Measurements from ENCODE around the gene NELL1. TPM values are rescaled to one million over a fixed set of nuclear protein-coding genes. Genes with fewer than 3 reads are reported as not detected.

The NELL1 gene
- total RNA-seq, 2 experiments from 2014 or later: not detected

DNA sequence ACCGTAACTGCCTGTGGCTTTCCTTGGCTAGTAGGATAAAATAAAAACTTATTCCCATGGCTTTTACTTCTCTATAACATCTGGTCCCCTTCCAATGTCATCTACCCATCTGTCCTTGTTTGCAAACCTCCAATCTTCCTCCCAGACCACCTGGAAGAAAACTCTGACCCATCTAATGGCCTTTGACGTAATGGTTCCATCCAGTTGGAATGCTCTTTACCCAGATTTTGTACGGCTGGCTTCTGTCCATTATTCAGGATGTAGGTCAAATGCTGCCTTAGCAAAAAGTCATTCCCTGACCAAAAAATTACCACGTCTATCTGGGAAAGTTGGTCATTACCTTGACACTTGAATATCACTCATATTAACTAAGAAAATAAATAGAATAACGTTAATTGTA lies 945.6 kb downstream of the NELL1 start:
- H3K4me3 ChIP-seq (ENCODE audit: low read length): no peak overlapping the region
- H3K27me3 ChIP-seq (ENCODE audit: control insufficient read depth in 1 of 2, insufficient read depth in 2 of 2, low read length in 2 of 2): no peaks in the 10 kb centered on the region
- ChIA-PET POLR2A (no interaction called here), CTCF (no interaction called here)
- no peaks in the 10 kb centered on the region for H3K36me3 ChIP-seq (ENCODE audit: insufficient read depth, low read length)
- no peaks in the 10 kb centered on the region for H3K27me3 Mint-ChIP-seq
- ATAC-seq (ENCODE audit: poor library complexity) (no peak), DNase-seq (no peak)
- H3K9me3 Mint-ChIP-seq: peaks cover 4% of the 10 kb centered on the region
- no peak overlapping the region for H3K27ac Mint-ChIP-seq
- intact Hi-C loops (cut with DNase I, micrococcal nuclease): no loop called here
- H3K27ac ChIP-seq (ENCODE audit: low read depth in 1 of 2, low read length in 2 of 2): no peak overlapping the region
- TF ChIP-seq, protein P1, sequence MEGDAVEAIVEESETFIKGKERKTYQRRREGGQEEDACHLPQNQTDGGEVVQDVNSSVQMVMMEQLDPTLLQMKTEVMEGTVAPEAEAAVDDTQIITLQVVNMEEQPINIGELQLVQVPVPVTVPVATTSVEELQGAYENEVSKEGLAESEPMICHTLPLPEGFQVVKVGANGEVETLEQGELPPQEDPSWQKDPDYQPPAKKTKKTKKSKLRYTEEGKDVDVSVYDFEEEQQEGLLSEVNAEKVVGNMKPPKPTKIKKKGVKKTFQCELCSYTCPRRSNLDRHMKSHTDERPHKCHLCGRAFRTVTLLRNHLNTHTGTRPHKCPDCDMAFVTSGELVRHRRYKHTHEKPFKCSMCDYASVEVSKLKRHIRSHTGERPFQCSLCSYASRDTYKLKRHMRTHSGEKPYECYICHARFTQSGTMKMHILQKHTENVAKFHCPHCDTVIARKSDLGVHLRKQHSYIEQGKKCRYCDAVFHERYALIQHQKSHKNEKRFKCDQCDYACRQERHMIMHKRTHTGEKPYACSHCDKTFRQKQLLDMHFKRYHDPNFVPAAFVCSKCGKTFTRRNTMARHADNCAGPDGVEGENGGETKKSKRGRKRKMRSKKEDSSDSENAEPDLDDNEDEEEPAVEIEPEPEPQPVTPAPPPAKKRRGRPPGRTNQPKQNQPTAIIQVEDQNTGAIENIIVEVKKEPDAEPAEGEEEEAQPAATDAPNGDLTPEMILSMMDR (IDR thresholded peaks at IDR 0.05): no peak
- H3K4me1 ChIP-seq (ENCODE audit: insufficient read depth, low read length): no peaks in the 10 kb centered on the region
- H3K9me3 ChIP-seq (ENCODE audit: control insufficient read depth in 1 of 2, insufficient read depth in 1 of 2, low read length in 2 of 2): peaks cover 0 to 4% of the 10 kb centered on the region in 2 experiments
- H3K4me1 Mint-ChIP-seq (ENCODE audit: low read depth): no peaks in the 10 kb centered on the region
- no peaks in the 10 kb centered on the region for H3K36me3 Mint-ChIP-seq (ENCODE audit: low read depth)
- H3K4me3 Mint-ChIP-seq: no peak overlapping the region

DNA sequence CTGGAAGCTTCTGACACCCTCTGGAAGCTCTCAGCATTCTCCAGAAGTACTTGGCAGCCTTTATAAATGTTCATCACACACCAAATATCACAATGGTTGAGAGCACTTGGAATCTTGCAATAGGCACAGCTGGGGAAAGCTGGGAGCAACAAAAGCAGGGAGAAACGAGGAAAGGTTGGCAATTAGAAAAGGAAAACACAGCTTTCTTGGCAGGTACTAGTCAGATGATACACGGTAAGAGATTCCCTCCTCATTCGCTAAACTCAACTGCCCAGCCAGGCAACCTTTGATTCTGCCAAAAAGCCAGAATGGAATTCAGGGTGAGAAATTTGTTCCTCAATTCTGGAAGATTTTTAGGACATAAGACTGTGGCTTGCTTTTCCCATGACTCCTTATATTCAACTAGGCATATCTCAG lies 946.6 kb downstream of the NELL1 start:
- Histone ChIP-seq H3K36me3 (ENCODE audit: insufficient read depth, low read length) (no peaks in the 10 kb centered on the region), H3K4me3 (ENCODE audit: low read length) (no peak overlapping the region), H3K9me3 (ENCODE audit: control insufficient read depth in 1 of 2, insufficient read depth in 1 of 2, low read length in 2 of 2) (peaks cover 0 to 4% of the 10 kb centered on the region in 2 experiments), H3K27me3 (ENCODE audit: control insufficient read depth in 1 of 2, insufficient read depth in 2 of 2, low read length in 2 of 2) (no peaks in the 10 kb centered on the region), H3K27ac (ENCODE audit: low read depth in 1 of 2, low read length in 2 of 2) (no peak overlapping the region), H3K4me1 (ENCODE audit: insufficient read depth, low read length) (no peaks in the 10 kb centered on the region)
- peaks cover 4% of the 10 kb centered on the region for H3K9me3 Mint-ChIP-seq
- DNase-seq (no peak), ATAC-seq (ENCODE audit: poor library complexity) (no peak)
- no peaks in the 10 kb centered on the region for H3K36me3 Mint-ChIP-seq (ENCODE audit: low read depth)
- no peaks in the 10 kb centered on the region for H3K4me1 Mint-ChIP-seq (ENCODE audit: low read depth)
- no peak overlapping the region for H3K27ac Mint-ChIP-seq
- intact Hi-C loops (cut with DNase I, micrococcal nuclease): no loop called here
- H3K27me3 Mint-ChIP-seq: no peaks in the 10 kb centered on the region
- CTCF ChIA-PET: no interaction called here
- TF ChIP-seq, protein P1 (IDR thresholded peaks at IDR 0.05): no peak
- H3K4me3 Mint-ChIP-seq: no peak overlapping the region
- POLR2A ChIA-PET: no interaction called here

DNA sequence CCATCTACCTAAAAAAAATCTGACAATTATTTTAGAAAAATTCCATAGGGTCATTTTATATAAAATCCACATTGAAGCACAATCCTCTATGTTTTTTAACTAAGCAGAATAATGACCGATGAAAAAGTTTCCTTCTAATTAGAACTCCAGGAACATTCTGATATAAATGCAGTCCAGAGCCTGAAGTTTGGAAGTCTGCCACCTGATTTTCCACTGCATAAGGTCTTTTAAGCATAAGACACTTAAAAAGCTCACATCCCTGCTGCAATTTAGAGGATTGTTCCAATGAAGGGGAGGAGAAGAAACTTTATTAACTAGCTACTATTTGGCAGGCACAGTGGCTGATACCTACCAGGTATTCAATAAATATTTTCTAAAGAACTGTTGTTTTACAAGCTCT lies 953.2 kb downstream of the NELL1 start:
- no peak overlapping the region for H3K4me3 Mint-ChIP-seq
- H3K27ac Mint-ChIP-seq: no peak overlapping the region
- Histone ChIP-seq H3K4me3 (ENCODE audit: low read length) (no peak overlapping the region), H3K27me3 (ENCODE audit: control insufficient read depth in 1 of 2, insufficient read depth in 2 of 2, low read length in 2 of 2) (no peaks in the 10 kb centered on the region), H3K4me1 (ENCODE audit: insufficient read depth, low read length) (no peaks in the 10 kb centered on the region), H3K36me3 (ENCODE audit: insufficient read depth, low read length) (no peaks in the 10 kb centered on the region), H3K27ac (ENCODE audit: low read depth in 1 of 2, low read length in 2 of 2) (no peak overlapping the region), H3K9me3 (ENCODE audit: control insufficient read depth in 1 of 2, insufficient read depth in 1 of 2, low read length in 2 of 2) (peaks cover 0 to 5% of the 10 kb centered on the region in 2 experiments)
- intact Hi-C loops (cut with DNase I, micrococcal nuclease): no loop called here
- H3K36me3 Mint-ChIP-seq (ENCODE audit: low read depth): no peaks in the 10 kb centered on the region
- TF ChIP-seq, protein P1 (IDR thresholded peaks at IDR 0.05): no peak
- ChIA-PET POLR2A (no interaction called here), CTCF (no interaction called here)
- no peaks in the 10 kb centered on the region for H3K4me1 Mint-ChIP-seq (ENCODE audit: low read depth)
- DNase-seq (no peak), ATAC-seq (ENCODE audit: poor library complexity) (no peak)
- no peaks in the 10 kb centered on the region for H3K27me3 Mint-ChIP-seq
- peaks cover 3% of the 10 kb centered on the region for H3K9me3 Mint-ChIP-seq
